Osteocyte (in vitro differentiated cells): ENCODE data around the gene CD180. TPM values are rescaled to one million over a fixed set of nuclear protein-coding genes. Genes with fewer than 3 reads are reported as not detected.
A peak's percentile ranks its signal among the peaks of the same experiment; 100 is the strongest.

ENCODE experiments used
- DNase-seq: peaks from one replicate; pipeline ENCODE4 v3.0.0; 2021; ENCODE audit warnings: mixed read lengths; ENCODE audit not compliant: unreplicated experiment; ENCODE audit errors: extremely low spot score
- H3K27ac Mint-ChIP-seq: one replicate; pipeline ENCODE4 v1.8.0; 2021; ENCODE audit warnings: mild to moderate bottlenecking, mixed read lengths; ENCODE audit not compliant: unreplicated experiment
- H3K27me3 Mint-ChIP-seq: one replicate; pipeline ENCODE4 v1.8.0; 2021; ENCODE audit warnings: mixed read lengths; ENCODE audit not compliant: unreplicated experiment
- H3K36me3 Mint-ChIP-seq: one replicate; pipeline ENCODE4 v1.8.0; 2021; ENCODE audit warnings: mixed read lengths; ENCODE audit not compliant: unreplicated experiment
- H3K4me1 Mint-ChIP-seq: one replicate; pipeline ENCODE4 v1.8.0; 2021; ENCODE audit warnings: mixed read lengths; ENCODE audit not compliant: unreplicated experiment
- H3K4me3 Mint-ChIP-seq: one replicate; pipeline ENCODE4 v1.8.0; 2021; ENCODE audit warnings: mild to moderate bottlenecking, moderate library complexity, mixed read lengths; ENCODE audit not compliant: unreplicated experiment
- H3K9me3 Mint-ChIP-seq: one replicate; pipeline ENCODE4 v1.8.0; 2021; ENCODE audit warnings: mixed read lengths; ENCODE audit not compliant: unreplicated experiment
- long read RNA-seq: library from polyadenylated mRNA; unstranded; transcript quantifications from one replicate; pipeline ENCODE4 v2.0.0, GENCODE V29; 2021
- total RNA-seq: library from RNA; stranded (reverse); gene quantifications from 2 replicates; pipeline ENCODE4 v1.2.1, GENCODE V29; 2021
- TF ChIP-seq, protein P1 (sequence below): fragments of 200-600 bp; sonication (generic); IDR thresholded peaks from 2 replicates; pipeline ENCODE4 v1.5.0; 2021; ENCODE audit warnings: antibody characterized with exemption, mild to moderate bottlenecking, moderate library complexity

CD180 gene
- total RNA-seq, result not detected in 2 replicates
- long read RNA-seq, result 0 reads

DNA sequence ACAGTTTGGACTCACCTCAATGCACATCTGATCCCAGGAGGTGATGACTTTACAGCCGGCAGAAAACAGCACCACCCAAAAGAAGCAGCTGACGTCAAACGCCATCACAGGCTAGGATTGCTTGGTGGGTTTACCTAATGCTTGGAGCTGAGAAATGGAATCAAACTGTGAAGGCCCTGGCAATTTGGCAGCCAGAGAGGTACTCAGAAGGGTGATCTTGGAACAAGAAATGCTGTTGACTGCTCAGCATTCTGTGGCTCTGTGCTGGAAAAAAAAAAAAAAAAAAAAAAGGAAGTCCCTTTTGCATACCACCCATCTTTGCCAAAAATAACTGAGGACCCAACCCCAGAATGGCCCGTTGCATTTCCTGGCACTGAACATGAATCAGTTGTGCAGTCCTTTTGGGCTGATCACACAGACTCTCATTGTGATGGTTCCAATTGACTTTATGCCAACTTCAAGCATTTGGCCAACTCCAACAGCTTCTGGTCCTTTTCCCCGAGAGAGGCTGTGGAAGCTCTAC lies at the start of gene CD180:
Gene CD180 (minus strand): TSS at position 263 of the 523 bp plus-strand sequence. CDS start 158 bp downstream, at position 105.
- DNase-seq, result no peak
- Mint-ChIP-seq H3K9me3 (peaks cover 4% of the 10 kb centered on the region), H3K36me3 (no peaks in the 10 kb centered on the region), H3K4me1 (no peaks in the 10 kb centered on the region), H3K27ac (no peak within 1 kb of the TSS), H3K4me3 (no peak within 1 kb of the TSS), H3K27me3 (peaks cover 6% of the 10 kb centered on the region)
- TF ChIP-seq, protein P1, sequence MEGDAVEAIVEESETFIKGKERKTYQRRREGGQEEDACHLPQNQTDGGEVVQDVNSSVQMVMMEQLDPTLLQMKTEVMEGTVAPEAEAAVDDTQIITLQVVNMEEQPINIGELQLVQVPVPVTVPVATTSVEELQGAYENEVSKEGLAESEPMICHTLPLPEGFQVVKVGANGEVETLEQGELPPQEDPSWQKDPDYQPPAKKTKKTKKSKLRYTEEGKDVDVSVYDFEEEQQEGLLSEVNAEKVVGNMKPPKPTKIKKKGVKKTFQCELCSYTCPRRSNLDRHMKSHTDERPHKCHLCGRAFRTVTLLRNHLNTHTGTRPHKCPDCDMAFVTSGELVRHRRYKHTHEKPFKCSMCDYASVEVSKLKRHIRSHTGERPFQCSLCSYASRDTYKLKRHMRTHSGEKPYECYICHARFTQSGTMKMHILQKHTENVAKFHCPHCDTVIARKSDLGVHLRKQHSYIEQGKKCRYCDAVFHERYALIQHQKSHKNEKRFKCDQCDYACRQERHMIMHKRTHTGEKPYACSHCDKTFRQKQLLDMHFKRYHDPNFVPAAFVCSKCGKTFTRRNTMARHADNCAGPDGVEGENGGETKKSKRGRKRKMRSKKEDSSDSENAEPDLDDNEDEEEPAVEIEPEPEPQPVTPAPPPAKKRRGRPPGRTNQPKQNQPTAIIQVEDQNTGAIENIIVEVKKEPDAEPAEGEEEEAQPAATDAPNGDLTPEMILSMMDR, result no peak

DNA sequence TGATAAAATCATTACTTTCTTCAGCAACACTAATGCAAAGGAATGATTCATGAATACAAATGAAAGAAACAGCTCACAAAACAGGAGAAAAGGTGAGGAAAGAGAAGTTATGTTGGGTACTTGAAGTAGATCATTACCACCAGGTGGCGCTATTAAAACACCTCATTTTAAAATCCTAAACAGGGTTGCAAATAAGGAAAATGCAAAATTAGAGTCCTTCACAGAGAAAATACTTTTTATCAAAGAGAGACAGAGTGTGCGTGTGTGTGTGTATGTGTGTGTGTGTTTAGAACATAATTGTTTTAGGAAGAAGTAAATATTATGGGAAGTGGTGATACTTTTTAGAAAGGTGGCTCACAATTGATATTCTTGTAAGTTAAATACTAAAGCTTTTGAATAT lies 49.5 kb upstream of the CD180 start:
- no peak for DNase-seq
- TF ChIP-seq, protein P1, result peak; percentile 77
- no peak overlapping the region for H3K4me3 Mint-ChIP-seq
- no peaks in the 10 kb centered on the region for H3K9me3 Mint-ChIP-seq
- peaks cover 27% of the 10 kb centered on the region for H3K4me1 Mint-ChIP-seq
- no peaks in the 10 kb centered on the region for H3K27me3 Mint-ChIP-seq
- no peak overlapping the region for H3K27ac Mint-ChIP-seq
- no peaks in the 10 kb centered on the region for H3K36me3 Mint-ChIP-seq

DNA sequence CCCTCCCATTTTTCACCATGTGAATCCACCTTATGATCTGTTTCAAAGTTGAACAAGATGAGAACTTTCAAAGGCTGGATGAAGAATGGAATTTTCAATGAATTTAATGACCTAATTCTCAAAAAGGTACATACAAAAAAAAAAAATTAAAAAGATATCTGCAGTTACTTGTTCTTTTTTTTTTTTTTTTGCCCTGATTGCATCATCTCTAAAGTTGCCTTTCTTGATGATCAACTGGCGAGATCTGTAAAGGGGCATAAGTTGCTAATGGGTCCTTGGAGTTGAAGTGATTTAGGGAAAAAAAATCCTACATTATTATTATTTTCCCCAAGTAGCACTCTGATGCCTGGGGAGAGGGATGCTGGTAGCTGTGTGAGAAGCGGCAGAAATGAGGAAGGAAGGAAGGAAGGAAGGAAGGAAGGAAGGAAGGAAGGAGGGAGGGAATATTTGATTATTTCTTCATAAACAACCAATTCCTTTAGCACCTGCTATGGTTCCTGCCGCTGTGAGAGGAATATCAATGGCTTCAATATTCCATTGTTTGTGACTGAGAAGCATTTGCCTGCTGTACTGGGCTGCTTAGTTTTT lies 48.8 kb upstream of the CD180 start:
- Mint-ChIP-seq H3K27me3 (no peaks in the 10 kb centered on the region), H3K36me3 (no peaks in the 10 kb centered on the region), H3K4me1 (peaks cover 27% of the 10 kb centered on the region), H3K4me3 (no peak overlapping the region), H3K27ac (no peak overlapping the region), H3K9me3 (no peaks in the 10 kb centered on the region)
- TF ChIP-seq, protein P1, result no peak
- DNase-seq, result no peak

DNA sequence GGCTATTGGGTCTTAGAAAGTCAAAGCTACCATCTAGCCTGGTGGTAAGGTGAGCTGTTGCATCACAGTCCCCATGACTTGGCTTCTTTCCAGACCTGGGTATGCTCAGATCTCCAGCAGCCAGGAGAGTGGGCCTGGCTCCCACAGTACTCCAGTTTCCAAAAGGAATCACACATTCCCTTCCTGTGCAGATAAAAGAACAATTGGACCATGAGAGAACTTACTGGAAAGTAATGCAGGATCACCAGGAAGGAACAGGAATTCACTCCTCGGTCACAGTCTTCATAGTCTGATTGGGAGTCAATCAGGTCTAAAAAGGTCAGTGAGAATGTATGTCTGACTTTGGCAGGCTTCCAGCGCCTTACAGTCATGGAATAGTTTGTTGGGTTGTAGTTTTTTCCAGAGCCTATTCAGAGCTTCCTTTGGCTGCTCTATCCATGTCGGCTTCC lies 47.8 kb upstream of the CD180 start:
- TF ChIP-seq, protein P1, result no peak
- Mint-ChIP-seq H3K9me3 (no peaks in the 10 kb centered on the region), H3K4me1 (peaks cover 25% of the 10 kb centered on the region), H3K27me3 (no peaks in the 10 kb centered on the region), H3K27ac (no peak overlapping the region), H3K36me3 (no peaks in the 10 kb centered on the region), H3K4me3 (no peak overlapping the region)
- DNase-seq, result no peak

DNA sequence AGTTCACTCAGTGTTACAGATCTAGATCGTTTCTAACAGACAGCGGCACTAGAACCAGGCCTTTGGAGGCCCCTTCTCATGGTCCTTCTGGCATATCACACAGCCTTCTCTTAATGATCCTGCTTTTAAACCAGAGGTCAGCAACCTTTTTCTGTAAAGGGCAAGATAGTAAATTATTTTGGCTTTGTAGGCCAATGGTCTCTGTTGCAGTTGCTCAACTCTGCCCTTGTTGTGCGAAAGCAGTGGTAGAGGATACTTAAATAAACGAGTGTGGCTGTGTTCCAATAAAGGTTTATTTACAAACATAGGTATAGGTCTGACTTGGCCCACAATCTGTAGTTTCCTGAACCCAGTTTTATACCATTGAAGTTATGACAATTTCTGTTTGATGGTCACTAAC lies 47.3 kb upstream of the CD180 start:
- Mint-ChIP-seq H3K27me3 (no peaks in the 10 kb centered on the region), H3K4me3 (no peak overlapping the region), H3K36me3 (no peaks in the 10 kb centered on the region), H3K27ac (no peak overlapping the region), H3K4me1 (peaks cover 21% of the 10 kb centered on the region), H3K9me3 (no peaks in the 10 kb centered on the region)
- TF ChIP-seq, protein P1, result no peak
- DNase-seq, result no peak
